CD4-positive, alpha-beta T cell treated with Interleukin-17A for 1 hour (primary cell): ENCODE results near the gene OSCAR.

ENCODE experiments used
- DNase-seq: peaks from one replicate; pipeline ENCODE4 v3.0.0-alpha.2; 2020

Gene OSCAR, protein sequence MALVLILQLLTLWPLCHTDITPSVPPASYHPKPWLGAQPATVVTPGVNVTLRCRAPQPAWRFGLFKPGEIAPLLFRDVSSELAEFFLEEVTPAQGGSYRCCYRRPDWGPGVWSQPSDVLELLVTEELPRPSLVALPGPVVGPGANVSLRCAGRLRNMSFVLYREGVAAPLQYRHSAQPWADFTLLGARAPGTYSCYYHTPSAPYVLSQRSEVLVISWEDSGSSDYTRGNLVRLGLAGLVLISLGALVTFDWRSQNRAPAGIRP

DNA sequence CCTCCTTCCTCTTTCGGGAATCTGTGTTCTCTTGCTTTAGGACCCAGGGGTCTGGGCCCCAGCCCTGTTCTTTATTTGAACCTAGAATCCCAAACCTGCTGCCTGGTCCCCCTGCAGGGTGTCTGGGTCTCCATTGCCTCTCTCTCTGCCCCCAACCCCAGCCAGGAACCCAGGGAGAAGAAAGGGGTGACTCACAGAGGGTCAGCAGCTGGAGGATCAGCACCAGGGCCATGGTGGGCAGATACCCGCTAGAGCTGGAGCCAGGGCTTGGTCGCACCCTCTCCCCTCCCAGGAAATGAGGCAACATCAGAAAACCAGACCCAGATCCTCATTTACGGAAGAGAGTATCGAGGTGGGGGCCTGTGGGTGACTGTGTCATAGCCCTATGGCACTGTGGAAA is at the start of gene OSCAR:
TSS of gene OSCAR (minus strand) at position 243 of the 400 bp plus-strand sequence. CDS start at position 232, 11 bp downstream.
- no peak for DNase-seq

- DNase-seq = no peak
Observed at GRCh38 chr19:54149021-54149812, 48.6 kb upstream of the OSCAR start.

DNA sequence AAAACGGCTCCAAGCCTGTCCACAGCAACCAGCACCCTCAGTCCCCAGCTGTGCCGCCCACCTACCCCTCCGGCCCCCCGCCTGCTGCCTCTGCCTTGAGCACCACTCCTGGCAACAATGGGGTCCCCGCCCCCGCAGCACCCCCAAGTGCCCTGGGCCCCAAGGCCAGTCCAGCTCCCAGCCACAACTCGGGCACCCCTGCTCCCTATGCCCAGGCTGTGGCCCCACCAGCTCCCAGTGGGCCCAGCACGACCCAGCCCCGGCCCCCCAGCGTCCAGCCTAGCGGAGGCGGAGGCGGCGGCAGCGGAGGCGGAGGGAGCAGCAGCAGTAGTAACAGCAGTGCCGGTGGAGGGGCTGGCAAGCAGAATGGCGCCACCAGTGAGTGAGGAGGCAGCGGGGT is 47.6 kb upstream of the OSCAR start:
- no peak for DNase-seq

DNA sequence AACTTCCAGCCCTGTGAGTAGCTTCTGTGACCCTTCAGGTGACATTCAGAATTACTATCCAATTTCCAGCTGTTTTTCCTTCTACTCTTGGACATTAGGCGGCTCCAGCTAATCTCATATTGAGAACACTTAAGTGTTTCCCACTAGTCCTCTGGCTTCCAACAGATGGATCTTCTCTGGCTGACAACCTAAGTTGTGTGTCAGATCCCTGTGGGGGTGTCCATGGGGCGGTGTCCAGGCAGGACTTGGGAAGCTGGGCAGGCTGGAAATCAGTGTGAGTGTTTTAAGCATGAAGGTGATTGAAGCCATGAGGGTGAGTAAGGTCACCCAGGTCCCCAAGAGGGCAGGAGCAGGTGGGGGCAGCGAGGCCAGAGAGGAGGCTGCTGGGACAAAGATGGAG is 47.1 kb upstream of the OSCAR start:
- DNase-seq = no peak

- no peak for DNase-seq
Observed at GRCh38 chr19:54145541-54146158, 45.0 kb upstream of the OSCAR start.

DNA sequence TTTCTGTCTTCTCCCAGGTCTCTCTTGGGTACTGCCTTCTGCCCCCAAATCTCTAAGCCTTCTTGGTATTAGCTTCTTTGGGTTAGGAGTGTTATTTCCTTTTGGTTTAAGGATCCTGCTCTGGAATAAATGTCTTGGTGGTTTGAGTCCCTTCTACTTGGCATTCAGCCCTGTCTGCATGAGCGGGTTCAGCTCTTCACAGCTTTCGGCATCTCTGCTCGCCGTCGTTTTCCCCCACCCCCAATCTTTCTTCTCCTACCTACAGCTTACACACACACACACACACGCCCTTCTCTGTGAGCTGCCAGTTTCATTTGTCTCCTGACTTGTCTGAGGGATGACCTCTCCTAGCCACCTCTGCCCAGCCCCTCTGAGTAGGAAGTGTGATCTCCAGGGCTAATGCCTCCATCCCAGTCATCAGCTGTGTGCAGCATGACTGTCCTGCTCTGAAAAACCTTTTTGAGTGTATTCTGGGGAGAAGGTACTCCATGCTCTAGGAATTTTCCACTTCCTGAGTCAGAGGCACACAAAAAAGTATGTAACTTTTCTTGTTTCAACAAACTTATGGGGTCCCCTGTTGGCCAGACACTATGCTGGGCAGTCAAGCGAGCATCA is 41.7 kb upstream of the OSCAR start:
- DNase-seq = no peak

DNA sequence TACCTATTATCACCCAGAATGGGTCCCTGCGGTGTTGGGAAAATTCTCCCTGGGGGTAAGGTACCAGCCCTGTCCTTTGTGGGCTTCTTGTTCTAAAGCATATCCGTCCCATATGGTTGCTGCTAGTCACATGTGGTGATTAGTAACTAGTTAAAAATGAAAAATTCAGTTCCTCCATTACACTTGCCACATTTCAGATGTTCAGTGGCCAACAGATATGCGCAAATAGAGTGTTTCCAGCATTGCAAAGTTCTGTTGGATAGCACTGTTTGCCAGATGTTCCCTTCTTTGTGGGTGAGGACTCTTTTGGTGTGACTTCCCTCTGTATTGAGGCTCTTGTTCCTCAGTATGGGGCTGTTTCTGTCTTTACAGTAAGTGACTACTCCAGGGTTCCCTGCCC is 40.8 kb upstream of the OSCAR start:
- no peak for DNase-seq

DNA sequence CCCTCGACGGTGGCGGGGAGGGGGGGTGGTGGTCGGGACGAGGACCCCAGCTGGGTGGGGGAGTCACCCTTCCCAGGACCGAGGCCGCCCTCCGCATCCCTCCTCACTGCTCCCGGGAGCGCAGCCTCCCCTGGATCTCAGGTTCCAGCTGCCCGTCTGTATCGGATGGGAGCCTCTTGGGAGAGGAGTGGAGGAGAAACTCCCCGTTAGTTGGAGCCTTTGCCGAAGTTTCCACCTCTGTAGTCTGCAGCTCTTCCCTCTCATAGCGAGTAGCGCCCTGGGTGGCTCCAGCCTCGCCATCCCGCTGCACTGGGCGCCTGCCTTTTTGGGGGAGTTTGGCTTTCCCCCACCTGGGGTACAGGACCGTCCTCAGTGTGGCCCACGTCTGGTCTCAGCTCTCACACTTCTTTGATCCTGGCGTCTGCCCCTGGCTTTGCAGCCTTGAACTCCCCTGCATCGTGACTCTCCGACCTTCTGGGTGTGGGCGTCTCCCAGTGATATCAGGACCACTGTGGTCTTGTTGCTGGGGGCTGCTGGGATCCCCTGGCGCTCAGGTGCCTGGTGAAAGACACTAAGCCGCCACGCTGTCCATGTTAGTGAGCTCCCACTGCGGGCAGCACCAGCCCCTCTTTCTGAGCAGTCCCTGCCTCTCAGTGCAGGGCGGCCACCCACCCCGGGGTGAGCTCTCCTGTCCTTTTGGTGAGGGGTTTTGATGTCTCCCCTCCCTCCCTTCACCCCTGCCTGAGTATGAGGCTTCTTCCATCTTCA is 38.1 kb upstream of the OSCAR start:
- DNase-seq = no peak

GRCh38 chr19:54137699-54138488 is 37.3 kb upstream of the OSCAR start, which contains the start of gene CNOT3:
TSS of gene CNOT3 (plus strand) at chr19:54137762. CDS start at chr19:54142979, 5,217 bp downstream.
- DNase-seq = peak; percentile 52

DNA sequence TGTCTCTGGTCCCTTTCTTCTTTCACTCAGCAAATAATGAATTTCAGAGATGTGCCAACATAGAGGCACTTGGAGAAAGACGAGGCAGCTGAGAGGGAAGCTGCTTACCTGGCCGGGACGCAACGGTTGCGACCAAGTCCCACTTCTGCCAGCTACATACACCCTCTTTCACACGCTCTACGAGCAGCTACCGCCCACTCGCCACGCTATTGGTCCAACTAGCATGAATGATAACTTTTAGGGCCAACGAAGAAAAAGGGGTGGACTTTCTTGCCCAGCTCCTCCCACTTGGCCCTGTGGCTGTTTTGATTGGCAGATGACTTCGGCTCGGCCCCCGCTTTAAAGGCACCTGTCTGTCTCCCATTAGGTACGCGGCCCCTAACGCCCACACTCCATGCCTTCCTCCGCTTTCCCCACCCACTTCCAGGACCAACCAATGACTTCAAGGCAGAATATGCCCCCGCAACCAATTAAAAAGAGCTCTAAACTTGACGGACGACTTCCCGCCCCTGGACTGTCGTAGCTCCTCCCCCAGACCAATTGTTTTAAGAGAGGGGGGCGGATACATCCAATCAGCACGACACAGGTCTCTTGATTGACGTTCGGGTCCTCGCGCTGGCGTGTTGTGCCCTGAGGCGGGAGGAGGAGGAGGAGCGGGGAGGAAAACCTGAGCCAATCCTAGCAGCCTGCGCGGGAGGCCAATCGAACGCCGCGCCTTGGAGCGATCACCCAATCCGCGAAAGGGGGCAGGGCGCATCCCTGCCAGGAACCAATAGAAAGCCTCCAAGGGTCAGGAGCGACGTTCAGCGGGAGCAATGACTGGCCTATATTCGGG is 36.5 kb upstream of the OSCAR start:
- peak; percentile 100 for DNase-seq

DNA sequence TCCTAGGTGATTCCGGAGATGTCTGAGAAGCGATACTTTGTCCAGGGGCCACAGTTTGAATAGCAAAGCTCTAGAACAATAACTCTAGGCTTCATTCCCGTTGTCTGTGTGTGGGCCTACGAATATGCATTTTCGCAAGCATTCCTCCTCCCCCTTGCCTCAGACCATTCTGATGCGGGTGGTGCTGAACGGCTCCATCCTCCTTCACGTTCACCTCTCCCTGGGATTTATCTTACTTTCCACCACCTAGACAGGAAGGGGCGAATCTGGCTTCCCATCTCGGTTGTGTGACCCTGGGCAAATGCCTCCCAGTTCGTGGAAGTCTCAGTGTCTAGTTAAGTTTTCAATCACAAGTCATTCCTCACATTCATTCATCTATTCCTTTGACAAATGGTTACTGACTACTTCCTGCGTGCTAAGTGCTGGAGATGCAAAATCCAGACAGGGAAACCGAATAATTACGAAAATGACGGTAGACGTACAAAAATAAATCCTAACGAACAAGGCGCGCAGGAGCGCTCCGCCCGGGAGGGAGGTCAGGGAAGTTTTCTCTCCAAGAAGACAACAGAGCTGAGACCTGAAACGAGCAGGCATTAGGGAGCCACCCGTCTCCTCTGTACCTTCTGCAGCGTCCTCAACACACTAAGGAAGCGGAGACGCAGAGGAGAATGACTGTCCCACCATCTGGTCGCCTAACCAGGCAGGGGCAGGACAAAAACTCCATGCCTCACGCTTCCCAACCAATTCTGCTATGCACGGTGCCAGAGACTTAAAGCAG is 35.7 kb upstream of the OSCAR start:
- no peak for DNase-seq

GRCh38 chr19:54133957-54134590 is 33.5 kb upstream of the OSCAR start:
- DNase-seq = no peak

DNA sequence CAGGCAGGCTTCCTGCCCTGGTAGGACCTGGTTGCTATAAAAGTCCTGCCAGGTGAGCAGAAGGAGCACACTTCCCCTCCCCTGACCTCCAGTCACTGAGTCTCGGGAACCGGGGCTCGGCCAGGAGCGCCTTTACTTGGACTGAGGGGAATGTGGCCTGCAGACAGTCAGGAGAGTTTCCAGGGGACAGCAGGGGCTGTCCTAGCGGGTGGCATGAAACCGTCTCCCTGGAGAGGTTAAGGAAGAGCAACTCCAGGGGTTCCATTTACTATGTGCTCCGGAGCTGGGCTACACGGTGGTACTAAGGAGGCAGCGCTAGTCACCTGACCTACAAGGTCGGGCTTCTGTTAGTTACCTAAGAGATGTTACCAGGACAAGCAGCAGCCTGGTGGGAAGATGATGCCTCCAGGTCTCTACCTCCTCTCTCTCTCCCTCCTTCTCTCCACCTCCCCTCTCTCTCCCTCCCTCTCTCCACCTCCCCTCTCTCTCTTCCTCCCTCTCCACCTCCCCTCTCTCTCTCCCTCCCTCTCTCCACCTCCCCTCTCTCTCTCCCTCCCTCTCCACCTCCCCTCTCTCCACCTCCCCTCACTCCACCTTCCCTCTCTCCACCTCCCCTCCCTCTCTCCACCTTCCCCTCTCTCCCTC is 32.8 kb upstream of the OSCAR start:
- no peak for DNase-seq

- no peak for DNase-seq
Observed at GRCh38 chr19:54129617-54129996, 29.0 kb upstream of the OSCAR start.

DNA sequence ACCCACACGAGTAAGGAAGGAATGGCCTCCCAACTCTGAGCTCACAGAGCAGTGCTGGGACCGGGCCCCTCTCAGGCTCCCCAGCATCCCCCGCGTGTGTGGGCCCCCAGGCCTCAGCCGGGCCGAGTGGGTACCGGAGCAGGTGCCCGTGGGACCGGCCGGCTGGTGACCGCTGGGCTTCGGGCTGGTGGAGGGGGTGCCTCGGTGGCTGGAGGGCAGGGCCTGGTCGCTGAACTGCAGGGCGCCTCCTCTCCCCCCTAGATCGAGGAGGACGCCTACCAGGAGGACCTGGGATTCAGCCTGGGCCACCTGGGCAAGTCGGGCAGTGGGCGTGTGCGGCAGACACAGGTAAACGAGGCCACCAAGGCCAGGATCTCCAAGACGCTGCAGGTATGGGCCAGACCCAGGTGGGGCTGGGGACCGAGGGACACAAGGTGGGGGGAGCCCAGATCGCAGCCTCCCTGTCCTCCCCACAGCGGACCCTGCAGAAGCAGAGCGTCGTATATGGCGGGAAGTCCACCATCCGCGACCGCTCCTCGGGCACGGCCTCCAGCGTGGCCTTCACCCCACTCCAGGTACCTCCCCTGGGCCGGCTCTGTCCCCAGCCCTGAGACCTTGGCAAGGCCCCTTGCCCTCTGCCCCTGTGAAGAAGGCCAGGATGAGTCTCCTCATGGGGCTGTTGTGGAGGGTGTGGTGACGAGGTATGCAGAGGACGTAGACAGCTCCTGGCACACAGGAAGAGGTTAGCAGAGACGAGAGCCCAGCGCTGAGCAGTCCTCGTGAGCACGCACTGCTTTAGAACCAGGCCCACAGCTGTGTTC is 28.4 kb upstream of the OSCAR start:
- no peak for DNase-seq

DNA sequence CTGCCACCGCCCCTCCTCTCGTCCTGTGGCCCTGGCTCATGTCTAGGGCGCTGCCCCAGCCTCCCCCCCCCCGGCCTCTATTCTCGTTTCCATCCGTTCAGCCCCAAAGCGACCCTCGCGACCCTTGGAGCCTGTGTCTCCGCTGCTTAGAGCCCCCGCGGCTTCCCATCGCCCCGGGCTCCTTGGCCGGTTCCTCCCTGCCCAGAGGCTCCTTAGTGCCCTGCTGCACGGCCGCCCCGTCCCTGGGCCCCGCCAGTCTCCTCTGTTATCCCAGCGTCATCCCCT is 27.8 kb upstream of the OSCAR start:
- no peak for DNase-seq

DNA sequence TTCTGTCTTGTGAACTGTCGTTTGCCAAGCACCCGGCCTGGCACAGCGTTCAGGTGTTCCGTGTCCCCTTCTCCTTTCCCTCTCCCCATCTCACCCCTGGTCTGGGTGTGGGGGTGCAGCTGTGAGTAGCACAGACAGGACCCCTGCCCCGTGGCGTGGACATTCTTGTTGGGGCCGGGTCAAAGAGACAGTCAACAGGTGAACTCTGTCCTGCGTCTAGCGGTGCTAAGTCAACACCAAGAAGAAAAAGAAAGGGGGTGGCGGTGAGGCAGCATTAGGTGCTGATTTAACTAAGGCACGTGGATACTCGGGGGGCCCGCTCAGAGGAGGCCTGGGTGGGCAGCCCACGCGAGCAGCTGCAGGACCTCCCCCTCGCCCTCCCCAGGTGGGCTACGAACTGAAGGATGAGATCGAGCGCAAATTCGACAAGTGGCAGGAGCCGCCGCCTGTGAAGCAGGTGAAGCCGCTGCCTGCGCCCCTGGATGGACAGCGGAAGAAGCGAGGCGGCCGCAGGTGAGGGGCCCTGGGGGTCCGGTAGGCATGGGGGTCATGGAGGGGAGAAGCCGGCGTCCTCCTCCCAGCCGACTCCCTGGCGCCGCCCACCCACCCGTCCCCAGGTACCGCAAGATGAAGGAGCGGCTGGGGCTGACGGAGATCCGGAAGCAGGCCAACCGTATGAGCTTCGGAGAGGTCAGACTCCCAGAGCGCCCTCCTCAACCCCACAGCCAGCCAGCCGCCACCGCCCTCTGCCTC is 27.3 kb upstream of the OSCAR start:
- DNase-seq = no peak

GRCh38 chr19:54125713-54126112 is 25.1 kb upstream of the OSCAR start:
- no peak for DNase-seq
